NCI-H146 treated with DMSO at 0.1 percent for 48 hours (cell line): ENCODE data around the gene KCTD2.
"Not testable (repeated sequence)": the region's sequence is repeated elsewhere in the genome, so short reads cannot be mapped to it uniquely, and the experiment has no call there.

Experiments
- DNase-seq: peaks from one replicate; lab custom pipeline; 2025; ENCODE audit not compliant: unreplicated experiment; lab: John Stamatoyannopoulos, UW

Gene KCTD2

DNA sequence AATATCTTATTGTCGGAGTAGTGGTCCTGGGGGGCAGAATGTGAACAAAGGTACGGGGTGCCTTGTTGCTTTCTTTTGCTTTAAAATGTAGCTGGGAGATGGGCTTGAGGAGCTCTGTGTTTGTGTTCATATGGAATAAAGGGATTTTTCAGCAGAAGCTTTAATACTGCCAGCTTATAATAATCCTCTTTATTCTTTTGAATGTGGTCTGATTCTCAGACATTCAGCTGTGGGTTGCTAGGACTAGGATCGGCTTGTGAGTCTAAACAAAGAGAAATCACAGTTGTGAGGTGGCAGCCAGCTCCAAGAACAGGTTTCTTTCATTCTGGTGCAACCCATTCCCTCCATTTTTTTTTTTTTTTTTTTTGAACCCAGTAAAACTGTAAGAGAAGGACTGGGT, 27.3 kb upstream of the KCTD2 start:
- DNase-seq = no peak

DNA sequence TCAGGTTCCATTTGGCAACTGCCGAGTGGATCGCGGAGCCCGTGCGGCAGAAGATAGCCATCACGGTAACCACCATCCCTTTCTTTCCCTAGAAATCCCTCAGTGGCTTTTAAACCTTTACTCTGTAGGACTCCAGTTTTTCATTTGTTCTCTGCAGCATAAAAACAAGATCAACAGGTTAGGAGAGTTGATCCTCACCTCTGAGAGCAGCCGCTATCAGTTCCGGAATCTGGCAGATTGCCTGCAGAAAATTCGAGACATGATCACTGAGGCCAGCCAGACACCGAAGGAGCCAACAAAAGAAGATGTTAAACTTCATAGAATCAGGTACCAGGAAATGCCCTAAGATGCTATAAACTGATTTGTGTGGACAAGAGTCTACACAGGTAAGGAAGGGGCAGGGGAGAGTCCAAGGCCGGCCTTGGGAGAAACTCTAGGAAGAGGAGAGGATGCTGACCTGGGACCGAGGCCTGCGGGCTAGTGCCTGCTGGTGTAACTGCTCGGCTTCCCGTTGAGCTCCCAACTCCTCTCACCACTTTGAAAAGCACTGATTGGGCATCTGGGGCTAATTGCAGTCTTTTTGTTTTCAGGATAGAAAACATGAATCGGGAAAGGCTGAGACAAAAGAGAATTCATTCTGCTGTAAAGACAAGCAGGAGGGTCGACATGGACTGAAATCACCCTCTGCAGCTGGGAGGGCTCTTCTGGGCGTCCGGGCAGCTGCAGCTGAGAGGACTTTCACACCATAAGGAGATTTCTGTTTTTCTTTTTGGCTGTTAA, 26.5 kb upstream of the KCTD2 start:
- no peak for DNase-seq

DNA sequence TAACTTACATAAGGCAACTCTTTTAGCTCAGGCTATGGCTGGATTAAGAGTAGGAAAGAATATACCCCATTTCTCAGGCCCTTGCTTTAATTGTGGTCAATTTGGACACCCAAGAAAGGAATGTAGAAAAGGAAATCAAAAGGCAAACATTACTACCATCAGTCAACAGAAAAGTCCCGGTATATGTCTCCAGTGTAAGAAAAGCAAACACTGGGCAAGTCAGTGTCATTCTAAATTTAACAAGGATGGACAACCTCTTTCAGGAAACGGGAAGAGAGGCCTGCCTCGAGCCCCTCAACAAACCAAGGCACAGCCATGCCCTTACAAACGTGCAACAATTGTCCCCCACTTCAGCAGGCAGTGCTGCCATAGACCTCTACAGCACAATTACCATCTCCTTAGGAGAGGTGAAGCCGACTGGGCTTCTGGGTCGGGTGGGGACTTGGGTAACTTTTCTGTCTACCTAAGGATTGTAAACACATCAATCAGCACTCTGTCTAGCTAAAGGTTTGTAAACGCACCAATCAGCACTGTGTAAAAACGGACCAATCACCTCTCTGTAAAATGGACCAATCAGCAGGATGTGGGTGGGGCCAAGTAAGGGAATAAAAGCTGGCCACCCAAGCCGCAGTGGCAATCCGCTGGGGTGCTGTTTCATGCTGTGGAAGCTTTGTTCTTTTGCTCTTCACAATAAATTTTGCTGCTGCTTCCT, 22.2 kb upstream of the KCTD2 start:
- no peak for DNase-seq

DNA sequence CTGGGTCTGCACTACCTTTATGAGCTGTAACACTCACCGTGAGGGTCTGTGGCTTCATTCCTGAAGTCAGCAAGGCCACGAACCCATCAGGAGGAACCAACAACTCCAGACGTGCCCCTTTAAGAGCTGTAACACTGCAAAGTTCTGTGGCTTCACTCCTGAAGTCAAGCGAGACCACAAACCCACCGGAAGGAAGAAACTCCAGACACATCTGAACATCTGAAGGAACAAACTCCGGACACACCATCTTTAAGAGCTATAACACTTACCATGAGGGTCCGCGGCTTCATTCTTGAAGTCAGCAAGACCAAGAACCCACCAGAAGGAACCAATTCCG, 21.7 kb upstream of the KCTD2 start:
- not testable (repeated sequence) for DNase-seq

DNA sequence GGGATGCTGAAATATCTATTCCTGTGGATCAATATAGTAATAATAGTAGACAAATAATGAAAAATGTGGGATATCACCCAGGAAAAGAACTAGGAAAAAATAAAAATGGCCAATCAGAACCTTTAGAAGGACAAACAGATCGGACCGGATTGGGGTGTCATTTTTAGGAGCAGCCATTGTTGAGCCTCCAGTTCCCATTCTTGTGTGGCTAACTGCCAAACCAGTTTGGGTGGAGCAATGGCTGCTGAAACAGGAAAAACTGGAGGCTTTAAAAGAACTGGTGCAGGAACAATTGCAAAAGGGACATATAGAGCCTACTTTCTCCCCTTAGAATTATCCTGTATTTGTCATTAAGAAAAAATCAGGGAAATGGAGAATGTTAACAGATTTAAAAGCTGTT, 20.4 kb upstream of the KCTD2 start:
- DNase-seq = not testable (repeated sequence)

DNA sequence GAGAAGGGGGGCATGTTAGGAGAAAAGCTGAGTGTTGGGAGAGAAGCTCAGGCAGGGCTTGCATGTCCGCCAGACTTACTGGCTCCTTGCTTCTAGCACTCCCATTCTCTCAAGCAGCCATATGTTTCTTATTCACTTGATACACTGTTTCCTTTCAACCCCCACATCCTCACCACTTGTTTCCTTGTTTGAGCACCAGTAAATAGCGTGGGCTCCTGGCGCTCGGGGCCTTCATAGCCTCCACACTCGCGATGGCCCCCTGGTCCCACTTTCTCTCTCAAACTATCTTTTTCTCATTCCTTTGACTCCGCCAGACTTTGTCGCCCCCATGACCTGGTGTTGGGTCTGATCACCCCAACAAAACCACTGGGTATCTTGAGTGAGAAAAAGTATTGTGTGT, 16.9 kb upstream of the KCTD2 start:
- no peak for DNase-seq

DNA sequence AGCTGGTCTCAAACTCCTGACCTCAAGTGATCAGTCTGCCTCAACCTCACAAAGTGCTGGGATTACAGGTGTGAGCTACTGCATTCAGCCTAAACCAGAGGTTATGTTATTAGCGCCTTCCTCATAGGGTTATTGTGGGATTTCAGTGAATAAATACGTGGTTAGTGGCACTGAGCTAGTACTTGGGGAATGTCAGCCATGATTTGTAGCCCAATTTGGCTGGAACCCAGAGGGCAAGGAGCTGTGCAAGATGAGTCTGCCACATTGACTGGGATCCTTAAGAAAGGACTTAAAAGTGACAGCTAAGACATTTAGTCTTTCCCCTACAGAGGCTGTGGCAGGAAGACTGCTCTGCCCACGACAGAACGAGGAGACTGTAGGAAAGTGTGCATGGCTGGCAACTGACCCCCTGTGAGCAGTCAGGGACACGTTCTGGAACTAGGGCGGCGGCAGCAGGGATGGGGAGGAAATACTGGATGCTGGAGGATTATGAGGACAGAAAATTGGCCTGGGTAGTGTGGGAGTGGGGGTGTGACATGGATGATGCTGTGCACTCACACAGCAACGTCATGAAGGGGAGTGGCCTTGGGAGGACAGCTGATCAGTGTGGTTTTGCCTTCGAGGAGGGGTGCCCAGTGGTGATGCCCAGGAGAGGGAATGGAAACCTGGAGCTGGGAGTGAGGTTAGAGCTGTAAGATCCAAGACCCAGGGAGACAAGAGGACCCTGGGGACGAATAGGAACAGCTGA, 14.9 kb upstream of the KCTD2 start:
- DNase-seq = peak; percentile 55

DNA sequence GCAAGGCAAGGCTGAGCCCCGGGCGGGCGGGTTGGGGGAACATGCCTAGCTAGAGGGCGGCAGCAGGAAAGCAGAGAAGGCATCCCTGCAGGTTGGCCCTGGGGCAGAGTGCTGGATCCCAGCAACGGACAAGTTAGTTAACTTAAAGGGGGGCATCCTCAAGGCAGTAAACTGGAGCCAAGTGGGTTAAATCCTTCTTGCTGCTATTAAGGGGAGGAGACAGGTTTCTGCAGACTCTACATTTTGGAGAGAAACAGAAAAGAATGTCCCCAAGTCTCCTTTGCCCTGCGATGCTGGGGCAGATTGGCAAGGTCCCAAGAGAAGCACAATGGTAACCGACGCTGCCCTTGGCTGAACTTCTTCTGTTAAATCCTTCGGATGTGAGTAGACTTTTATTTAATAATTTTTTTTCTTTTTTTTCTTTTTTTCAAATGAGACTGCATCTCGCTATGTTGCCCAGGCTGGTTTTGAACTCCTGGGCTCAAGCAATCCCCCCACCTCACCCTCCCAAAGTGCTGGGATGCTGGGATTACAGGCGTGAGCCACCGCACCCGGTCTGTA, 14.2 kb upstream of the KCTD2 start:
- no peak for DNase-seq

DNA sequence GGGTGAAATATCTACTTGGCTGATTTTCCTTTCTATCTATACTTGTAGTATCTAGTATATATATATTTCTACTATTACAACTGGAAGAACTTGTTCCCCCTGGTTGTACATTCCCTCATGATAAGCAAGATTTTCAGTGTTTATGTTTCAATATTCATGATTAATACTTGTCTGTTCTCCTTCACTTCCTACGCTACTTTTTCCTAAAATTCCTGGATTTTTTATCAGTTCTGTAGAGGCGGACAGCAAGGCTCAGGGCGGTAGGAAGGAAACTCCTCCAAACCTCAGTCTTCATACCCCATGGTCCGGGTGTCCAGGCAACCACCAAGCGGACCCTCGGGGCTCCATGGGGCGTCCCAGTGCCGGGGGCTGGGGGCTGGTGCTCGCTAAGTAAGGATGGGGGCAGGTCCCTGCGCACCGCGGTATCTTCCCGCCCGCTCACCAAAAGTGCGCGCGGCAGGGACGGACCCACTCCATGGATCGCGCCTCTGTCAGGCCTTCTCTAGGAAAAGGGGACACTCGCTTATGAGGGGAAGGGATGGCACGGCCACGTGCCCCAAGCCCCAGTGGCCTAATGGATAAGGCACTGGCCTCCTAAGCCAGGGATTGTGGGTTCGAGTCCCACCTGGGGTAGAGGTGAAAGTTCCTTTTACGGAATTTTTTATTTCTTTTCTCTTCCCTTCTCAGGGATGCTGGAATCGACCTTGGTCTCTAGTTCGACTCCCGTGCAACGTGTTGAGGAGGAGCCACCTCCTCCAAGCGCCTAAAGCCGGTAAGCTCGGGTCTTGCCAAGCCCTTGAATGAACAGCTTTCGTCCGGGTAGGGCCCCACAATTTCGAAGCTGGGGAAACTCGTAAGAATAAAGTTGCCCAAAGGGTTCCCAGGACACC, 13.4 kb upstream of the KCTD2 start:
- DNase-seq = peak; percentile 84

DNA sequence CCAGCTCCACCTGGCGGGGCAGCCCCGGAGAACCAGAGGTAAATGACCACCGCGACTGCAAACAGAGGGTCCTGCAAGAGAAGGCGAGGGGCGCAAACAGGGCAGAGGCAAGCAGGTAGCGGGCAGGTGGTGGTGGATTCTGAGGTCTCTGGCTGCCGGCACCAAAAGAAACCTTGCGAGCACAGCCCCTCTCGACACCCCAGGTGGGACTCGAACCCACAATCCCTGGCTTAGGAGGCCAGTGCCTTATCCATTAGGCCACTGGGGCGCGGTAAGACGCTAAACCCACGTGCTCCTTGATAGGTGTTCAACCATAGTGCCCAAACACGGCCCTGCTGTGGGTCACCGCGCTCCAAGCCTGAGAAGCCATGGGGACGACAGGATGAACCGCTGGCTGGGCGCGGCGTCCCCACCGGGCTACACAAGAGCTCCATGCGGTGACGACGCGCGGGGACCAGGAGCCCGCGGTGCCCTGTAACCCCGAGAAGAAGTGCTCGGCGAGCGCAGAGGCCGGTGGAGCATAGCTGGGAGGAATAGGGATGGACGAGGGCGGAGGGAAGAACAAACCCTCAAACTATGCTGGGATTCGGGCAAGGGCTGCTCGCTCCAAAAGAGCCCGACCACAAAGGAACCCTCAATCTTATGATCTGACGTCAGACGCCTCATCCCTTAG, 12.7 kb upstream of the KCTD2 start:
- peak; percentile 81 for DNase-seq

DNA sequence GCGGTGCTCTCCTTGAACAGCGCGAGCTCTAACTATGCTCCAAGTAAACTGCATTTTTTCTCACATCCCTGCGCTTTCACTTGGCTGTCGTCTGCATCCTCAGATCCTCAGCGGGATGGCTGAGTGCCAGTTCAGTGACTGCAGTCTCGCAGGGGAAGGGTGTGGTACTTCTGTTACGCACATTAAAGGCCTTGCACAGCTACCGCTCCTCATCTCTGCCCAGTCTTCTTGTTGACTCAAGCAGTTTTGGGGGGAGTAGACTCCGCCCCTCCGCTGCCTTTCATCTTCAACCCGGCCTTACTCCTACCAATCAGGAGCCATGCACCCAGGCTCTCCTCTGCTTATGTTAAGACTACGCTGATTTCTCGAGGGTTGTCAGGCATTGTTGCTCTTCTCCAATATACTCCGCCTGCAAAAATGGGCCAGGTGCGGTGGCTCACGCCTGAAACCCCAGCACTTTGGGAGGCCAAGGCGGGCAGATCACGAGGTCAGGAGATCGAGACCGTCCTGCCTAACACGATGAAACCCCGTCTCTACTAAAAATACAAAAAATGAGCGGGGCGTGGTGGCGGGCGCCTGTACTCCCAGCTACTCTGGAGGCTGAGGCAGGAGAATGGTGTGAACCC, 10.3 kb upstream of the KCTD2 start:
- peak; percentile 66 for DNase-seq

DNA sequence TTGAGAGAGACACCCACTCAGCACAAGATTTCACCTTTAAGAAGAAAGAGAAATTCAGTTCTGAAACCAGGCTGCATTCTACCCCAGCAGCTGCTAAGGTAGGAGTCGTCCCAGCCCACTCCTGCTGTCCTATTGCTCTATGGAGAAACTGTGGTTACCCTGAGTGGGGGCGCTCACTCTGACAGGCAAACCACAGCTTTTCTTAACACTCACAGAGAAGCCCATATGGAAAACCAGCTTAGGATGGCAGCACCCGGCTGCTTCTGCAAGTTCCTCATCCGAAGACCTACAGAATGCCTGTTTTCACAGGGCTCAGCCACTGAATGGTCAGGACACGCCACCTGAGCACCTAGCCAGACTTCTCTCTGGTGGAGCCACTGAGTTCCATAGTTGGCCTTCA, 7.8 kb upstream of the KCTD2 start:
- no peak for DNase-seq

DNA sequence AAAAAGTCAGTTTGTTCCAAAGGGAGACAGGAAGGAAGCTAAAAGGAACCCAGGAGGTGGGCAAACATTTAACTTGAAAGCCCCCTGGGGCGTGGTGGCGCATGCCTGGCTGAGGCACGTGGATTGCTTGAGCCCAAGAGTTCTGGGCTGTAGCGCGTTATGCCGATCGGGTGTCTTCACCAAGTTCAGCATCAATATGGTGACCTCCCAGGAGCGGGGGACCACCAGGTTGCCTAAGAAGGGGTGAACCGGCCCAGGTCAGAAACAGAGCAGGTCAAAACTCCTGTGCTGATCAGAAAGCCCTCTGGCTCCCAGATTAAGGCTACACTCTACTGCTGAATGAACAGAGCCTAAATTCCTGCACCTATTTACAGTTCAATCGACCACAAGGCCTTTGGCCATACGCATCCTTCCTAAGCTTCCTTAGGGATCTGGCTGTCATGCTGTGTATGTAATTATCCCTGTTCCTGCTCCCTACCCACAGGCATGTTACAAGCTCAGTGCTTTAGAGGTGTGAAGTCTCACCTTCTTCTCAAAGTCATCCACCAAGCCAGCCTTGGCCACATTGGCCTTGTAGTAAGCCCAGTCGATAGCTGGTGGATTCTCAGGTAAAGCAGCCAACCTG, 5.3 kb upstream of the KCTD2 start:
- no peak for DNase-seq

DNA sequence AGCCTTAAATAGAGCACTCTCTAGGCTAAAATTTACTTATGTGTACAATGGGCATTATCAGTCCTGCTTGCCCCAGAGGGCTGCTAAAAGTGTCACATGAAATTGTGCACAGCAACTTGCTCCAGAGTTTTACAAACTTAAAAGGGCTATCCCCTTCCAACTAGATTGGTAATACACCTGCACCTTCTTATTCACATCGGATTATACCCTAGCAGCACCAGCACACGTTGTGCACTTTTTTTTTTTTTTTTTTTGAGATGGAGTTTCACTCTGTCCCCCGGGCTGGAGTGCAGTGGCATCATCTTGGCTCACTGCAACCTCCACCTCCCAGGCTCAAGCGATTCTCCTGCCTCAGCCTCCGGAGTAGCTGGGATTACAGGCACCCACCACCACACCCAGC, 3.2 kb upstream of the KCTD2 start:
- not testable (repeated sequence) for DNase-seq

DNA sequence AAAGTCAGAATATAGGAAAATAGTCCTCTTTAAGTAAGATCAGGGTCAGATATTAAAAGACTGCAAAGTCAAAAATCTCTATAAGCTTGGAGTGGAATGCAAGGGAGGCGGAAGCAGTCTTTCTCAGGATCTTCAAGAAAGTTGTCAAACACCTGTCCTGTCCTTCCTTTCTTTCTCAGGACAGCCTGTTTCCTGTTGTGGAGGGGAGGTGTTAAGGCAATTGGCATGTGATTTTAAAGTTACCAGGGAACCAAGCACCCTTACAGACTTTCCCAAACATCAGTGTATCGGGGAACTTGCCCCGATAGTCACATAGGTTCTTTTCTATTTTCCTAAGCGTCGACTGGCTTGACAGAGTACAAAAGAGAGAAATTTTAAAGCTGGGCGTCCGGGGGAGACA, 2.3 kb upstream of the KCTD2 start:
- DNase-seq = no peak

DNA sequence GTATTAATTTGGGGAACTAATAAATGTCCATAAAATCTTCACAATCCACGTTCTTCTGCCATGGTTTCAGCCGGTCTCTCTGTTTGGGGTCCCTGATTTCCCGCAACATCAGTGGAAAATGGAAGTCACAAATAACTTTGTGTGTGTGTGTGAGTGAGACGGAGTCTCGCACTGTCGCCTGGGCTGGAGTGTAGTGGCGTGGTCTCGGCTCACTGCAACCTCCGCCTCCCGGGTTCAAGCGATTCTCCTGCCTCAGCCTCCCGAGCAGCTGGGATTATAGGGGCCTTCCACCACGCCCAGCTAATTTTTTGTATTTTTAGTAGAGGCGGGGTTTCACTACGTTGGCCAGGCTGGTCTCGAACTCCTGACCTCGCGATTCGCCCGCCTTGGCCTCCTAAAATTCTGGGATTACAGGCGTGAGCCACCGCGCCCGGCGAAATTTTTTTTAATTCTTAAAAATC, 1.0 kb upstream of the KCTD2 start:
- not testable (repeated sequence) for DNase-seq

DNA sequence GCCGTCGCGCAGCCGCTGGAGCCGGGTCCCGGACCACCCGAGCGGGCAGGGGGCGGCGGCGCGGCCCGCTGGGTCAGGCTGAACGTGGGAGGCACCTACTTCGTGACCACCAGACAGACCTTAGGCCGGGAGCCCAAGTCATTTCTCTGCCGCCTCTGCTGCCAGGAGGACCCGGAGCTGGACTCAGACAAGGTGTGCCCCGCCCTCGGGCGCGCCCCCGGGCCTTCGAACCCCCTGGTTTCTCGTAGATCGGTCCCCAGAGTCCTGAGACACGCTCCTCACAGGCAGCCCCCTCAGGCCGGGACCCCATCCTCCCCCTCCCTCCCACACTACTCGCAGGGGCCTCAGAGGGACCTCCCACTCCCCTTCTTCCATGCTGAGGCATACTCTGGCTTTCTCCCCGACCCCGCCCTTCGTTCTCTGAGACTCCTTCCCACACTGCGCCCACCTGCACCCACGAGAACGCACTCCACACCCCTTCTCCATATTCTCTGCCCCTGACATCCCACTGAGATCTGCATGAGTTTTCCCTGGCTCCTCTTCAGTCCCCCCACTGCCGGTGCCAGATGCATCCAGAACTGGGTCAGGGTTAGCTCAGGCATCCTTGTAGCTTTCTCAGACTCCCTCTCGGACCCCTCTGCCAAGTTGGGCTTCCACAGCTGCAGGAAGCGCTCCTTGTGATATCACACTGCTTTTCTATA, 523 bp downstream of the KCTD2 start:
- no peak for DNase-seq

DNA sequence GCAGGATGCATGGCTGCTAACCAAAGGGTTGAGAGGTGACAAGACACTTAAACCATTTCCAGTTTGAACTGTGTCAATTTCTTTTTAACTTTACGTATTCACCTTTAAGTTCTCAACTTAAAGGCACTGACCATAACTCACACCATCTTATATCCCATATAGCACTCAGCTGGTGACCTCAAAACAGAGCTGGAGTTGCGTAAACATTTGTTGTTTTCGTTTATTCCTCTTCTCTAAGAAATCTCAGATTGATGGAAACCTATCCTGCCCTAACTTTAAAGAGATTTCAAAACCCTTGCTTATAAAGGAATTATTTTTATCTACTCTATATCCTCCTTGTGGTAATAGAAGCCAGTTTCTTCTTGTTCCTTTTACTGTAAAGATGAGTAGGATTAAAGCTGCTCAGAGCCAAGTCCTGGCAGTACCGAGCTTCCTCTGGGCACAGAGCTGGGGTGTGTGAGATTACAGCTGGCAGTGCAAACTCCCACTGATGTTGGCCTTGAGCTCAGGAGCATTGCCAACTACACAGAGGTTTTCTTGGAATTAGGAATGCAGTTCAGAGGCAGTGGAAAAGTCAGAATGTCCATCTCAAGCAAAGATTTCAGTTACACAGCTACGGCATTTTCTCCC, 1.3 kb downstream of the KCTD2 start:
- no peak for DNase-seq
